Measurements from ENCODE around the gene KRT72.

KRT72 gene

DNA sequence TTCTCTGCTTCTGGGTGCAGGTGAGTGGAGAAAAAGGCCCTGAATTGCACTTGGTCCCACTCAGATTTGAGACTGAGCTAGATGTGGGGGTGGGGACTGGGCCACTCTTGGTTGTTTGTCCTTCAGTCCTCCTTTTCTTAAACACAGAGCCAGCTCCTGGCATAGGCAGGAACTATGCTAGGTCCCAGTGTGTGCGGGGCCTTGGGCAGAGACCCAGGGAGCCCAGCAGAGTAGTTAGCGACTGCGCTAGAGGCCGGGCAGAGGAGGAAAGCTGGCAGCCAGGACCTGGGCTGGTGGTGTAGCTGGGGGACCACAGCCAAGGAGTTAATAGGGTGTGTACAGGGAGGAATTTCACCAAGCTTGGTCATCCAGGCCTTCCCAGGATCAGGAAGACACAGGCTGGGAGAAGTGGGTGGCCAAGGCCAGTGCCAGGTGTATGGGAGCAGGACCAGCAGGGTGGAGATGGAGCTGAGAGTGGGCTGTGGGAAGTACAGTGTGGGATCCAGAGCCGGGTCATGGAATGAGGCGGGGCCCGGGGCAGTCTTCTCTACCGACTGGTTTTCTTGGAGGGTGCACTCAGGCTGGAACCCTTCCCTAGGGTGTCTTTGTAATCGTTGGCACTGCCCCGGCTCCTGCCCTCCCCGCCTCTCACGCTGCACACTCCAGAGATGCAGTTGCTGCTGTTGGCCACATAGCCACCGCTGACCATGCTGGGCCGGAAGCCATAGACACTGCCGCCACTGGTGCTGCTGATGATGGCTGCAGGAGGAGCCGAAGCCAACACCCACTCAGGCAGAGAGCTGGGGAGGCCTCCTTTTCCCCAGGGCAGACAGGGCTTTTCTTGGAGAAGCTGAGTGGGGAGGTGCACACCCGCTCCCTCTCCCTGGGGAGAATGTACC, 57.0 kb downstream of the KRT72 start:
- no peak for DNase-seq (ENCODE audit: low read depth, low spot score)

DNA sequence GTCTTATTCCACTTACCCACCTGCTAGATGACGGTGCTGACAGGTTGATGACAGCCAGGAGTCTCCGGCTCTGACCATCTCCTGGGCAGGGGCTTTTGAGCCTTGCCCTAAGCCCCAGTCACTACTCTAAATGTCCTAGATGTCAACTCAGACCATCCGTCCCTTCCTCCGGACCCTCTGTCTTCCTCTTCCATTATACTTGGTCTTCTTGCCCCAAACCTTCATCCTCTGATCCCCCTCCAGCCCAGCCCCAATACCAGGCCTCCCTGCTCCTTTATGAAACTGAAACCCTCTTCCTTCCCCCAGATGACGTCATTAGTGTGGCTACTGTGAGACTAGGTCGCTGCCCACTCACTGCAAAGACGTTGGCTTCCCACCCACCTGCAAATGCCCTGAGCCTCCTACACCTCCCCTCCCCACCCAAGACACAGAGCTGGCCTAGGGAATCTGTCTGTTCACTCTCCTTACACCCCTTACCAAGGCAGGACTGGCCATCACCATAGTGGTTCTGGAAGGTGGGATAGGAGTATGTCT, 58.4 kb downstream of the KRT72 start:
- DNase-seq (ENCODE audit: low read depth, low spot score), result no peak

DNA sequence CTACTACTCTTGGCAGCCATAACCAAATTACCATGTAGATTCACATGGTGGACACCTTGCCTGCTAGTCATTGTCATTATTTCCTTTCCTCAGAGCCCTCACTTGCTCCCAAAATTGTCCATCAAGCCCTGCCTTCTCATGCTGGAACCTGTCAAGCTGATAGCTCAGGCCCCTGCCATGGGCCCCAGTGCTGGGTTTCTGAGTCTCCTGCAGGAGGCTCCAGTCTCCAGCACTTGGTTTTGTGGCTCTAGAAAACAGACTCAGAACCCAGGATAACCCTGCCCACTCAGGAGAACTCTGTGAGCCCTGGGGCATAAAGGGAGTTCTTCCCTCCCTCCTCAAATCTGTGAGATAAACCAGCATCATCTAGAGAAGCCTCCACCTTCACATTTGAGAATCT, 59.1 kb downstream of the KRT72 start:
- no peak for DNase-seq (ENCODE audit: low read depth, low spot score)

GRCh38 chr12:52541709-52542108, 59.6 kb downstream of the KRT72 start:
- DNase-seq (ENCODE audit: low read depth, low spot score), result no peak

DNA sequence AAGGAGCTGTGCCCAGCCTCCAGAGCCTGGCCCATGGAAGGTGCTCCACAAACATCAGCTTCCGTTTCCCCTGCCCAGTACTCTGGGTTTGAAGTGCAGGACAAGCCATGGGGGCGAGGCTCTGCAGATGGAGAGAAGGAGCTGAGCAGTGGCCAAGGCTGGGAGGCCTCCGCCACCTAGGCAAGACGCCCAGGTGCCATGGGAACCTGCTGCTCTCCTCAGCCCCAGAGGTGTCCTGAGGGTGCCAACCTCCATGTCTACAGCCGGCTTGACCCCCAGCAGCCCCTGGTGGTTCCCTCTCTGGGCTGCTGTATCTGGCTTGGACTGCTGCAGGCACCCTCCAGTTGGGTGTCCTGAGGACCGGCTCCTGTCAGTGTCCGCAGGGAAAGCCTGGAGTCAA, 60.7 kb downstream of the KRT72 start:
- no peak for DNase-seq (ENCODE audit: low read depth, low spot score)

GRCh38 chr12:52539821-52540173, 61.5 kb downstream of the KRT72 start:
- no peak for DNase-seq (ENCODE audit: low read depth, low spot score)

GRCh38 chr12:52539083-52539820, 62.0 kb downstream of the KRT72 start:
- no peak for DNase-seq (ENCODE audit: low read depth, low spot score)

- no peak for DNase-seq (ENCODE audit: low read depth, low spot score)
Measured at GRCh38 chr12:52537101-52537500, 64.2 kb downstream of the KRT72 start.
